GM06990 (cell line): ENCODE measurements around the gene CHST13.

Experiments used
- DNase-seq: peaks from one replicate; pipeline ENCODE4 v3.0.0-alpha.2; 2011; ENCODE audit not compliant: insufficient read length; ENCODE audit errors: extremely low read depth
- H3K27me3 ChIP-seq: replicated peaks from 2 replicates; pipeline ENCODE4 v1.6.0; 2011; ENCODE audit warnings: low read length; ENCODE audit not compliant: control insufficient read depth, insufficient read depth
- H3K36me3 ChIP-seq: 2 replicates; pipeline ENCODE4 v1.5.1; 2011; ENCODE audit warnings: low read length; ENCODE audit not compliant: control insufficient read depth, insufficient read depth
- H3K4me3 ChIP-seq: replicated peaks from 2 replicates; pipeline ENCODE4 v1.5.1; 2011; ENCODE audit warnings: low read depth, mild to moderate bottlenecking, control low read depth, low read length
- CTCF ChIP-seq: IDR thresholded peaks from 2 replicates; pipeline ENCODE4 v1.5.1; 2011; ENCODE audit warnings: low read length, control low read depth, mild to moderate bottlenecking, inconsistent platforms; ENCODE audit not compliant: insufficient read depth, poor library complexity, severe bottlenecking

Gene CHST13

GRCh38 chr3:126535636-126536035 is 11.7 kb downstream of the CHST13 start:
- no peak for DNase-seq
- Histone ChIP-seq H3K4me3 (no peak overlapping the region), H3K36me3 (no peaks in the 10 kb centered on the region), H3K27me3 (no peaks in the 10 kb centered on the region)
- no peak for TF ChIP-seq CTCF

- no peak for DNase-seq
- no peak for TF ChIP-seq CTCF
- no peaks in the 10 kb centered on the region for H3K27me3 ChIP-seq
These were observed 12.2 kb downstream of the CHST13 start for GRCh38 chr3:126536126-126536525.

GRCh38 chr3:126537116-126537729 is 13.3 kb downstream of the CHST13 start:
- H3K27me3 ChIP-seq, result no peaks in the 10 kb centered on the region
- DNase-seq, result no peak
- TF ChIP-seq CTCF, result no peak
- H3K4me3 ChIP-seq, result no peak overlapping the region
- no peaks in the 10 kb centered on the region for H3K36me3 ChIP-seq

More at GRCh38 chr3:126536126-126536525, 12.2 kb downstream of the CHST13 start:
- no peak overlapping the region for H3K4me3 ChIP-seq
- no peaks in the 10 kb centered on the region for H3K36me3 ChIP-seq

- no peaks in the 10 kb centered on the region for H3K27me3 ChIP-seq
- no peak for TF ChIP-seq CTCF
- no peak for DNase-seq
- H3K4me3 ChIP-seq, result no peak overlapping the region
- no peaks in the 10 kb centered on the region for H3K36me3 ChIP-seq
These were observed 13.9 kb downstream of the CHST13 start for GRCh38 chr3:126537730-126538281.

GRCh38 chr3:126538316-126538715 is 14.4 kb downstream of the CHST13 start:
- no peak for DNase-seq
- no peak overlapping the region for H3K4me3 ChIP-seq
- no peak for TF ChIP-seq CTCF
- H3K36me3 ChIP-seq, result no peaks in the 10 kb centered on the region
- H3K27me3 ChIP-seq, result no peaks in the 10 kb centered on the region
